Head of caudate nucleus (tissue), 42 donors: ENCODE measurements around the gene NDUFAF2.

Experiments used
- DNase-seq, 42 donors: peaks; one replicate each; pipeline versions ENCODE4 v3.0.0 to v3.0.0-alpha.2; 2020 to 2021; ENCODE audit warnings: mixed read lengths in 7 of 42
- intact Hi-C: fragments of 100-400 bp; cut with DNase I; formaldehyde crosslinking; loops from one replicate; pipeline ENCODE4 v1.15.0; 2022

NDUFAF2 gene

GRCh38 chr5:61198606-61199005 is 253.6 kb downstream of the NDUFAF2 start:
- intact Hi-C loops: no loop called here
- DNase-seq: no peak

- intact Hi-C loops: no loop called here
- no peak for DNase-seq
Observed at GRCh38 chr5:61200582-61201155, 255.7 kb downstream of the NDUFAF2 start.

GRCh38 chr5:61202213-61202612 is 257.2 kb downstream of the NDUFAF2 start:
- intact Hi-C loops: no loop called here
- DNase-seq: no peak
